Neural crest cell (in vitro differentiated cells): ENCODE data around the gene AURKAIP1. TPM values are rescaled to one million over a fixed set of nuclear protein-coding genes. Genes with fewer than 3 reads are reported as not detected.

Experiments used
- DNase-seq: peaks from one replicate; pipeline ENCODE4 v3.0.0; 2021; ENCODE audit warnings: low read depth, mixed read lengths, low spot score
- H3K27ac Mint-ChIP-seq: one replicate; pipeline ENCODE4 v1.8.0; 2021; ENCODE audit warnings: mild to moderate bottlenecking, mixed read lengths; ENCODE audit not compliant: unreplicated experiment
- H3K27me3 Mint-ChIP-seq: 2 replicates; pipeline ENCODE4 v1.8.0; 2021; ENCODE audit warnings: low read depth, mild to moderate bottlenecking, mixed read lengths
- H3K36me3 Mint-ChIP-seq: 2 replicates; pipeline ENCODE4 v1.8.0; 2021; ENCODE audit warnings: low read depth, mild to moderate bottlenecking, mixed read lengths
- H3K4me1 Mint-ChIP-seq: 2 replicates; pipeline ENCODE4 v1.8.0; 2021; ENCODE audit warnings: mixed read lengths
- H3K4me3 Mint-ChIP-seq: one replicate; pipeline ENCODE4 v1.8.0; 2021; ENCODE audit warnings: mild to moderate bottlenecking, mixed read lengths
- H3K9me3 Mint-ChIP-seq: 2 replicates; pipeline ENCODE4 v1.8.0; 2021; ENCODE audit warnings: mixed read lengths
- total RNA-seq: library from RNA; stranded (reverse); gene quantifications from 2 replicates; pipeline ENCODE4 v1.2.1, GENCODE V29; 2021
- TF ChIP-seq, protein P1 (sequence below): fragments of 200-600 bp; sonication (generic); conservative IDR thresholded peaks from 2 replicates; pipeline ENCODE4 v1.5.0; 2021; ENCODE audit warnings: antibody characterized with exemption, mild to moderate bottlenecking

The AURKAIP1 gene
- total RNA-seq, 1 donor from 2014 or later = 128 TPM

DNA sequence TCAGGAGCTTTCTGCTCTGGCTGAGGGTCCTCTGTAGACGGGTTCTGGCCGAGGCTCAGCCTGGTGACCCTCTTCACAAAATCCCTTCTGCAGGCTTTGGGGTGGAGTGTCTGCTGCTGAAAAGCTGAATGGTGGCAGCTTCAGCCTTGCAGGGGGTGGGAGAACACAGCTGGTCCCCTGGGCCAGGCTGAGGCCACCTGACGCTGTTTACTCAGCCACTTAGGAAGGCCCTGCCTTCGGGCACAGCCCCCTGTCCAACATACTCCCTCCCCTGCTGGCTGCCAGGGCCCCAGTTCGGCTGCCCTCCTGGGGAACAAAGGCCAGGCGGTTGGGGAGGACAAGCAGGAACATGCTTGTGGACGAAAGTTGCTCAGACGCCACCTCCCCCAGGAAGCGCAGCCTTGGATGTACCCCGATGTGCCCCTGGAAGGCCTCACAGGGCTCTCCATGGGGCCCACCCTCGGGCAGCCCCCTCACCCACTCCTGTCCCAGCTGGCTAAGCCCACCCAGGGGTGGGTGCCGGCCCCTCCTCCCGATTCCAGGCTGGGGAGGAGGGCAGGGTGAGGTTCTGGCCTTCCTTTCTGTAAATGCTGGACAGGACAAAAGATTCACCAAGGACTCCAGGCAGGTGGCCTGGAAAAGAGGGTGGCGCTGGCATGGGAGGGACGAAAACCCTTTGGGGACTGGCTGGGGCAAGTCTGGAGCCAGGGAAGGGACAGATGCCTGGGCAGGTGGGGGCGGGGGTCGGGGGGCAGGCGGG is 46.3 kb upstream of the AURKAIP1 start, which contains the start of gene ANKRD65:
ANKRD65 (minus strand) TSS at position 130 of the 760 bp plus-strand sequence. CDS start 271 bp downstream, outside the sequence.
- no peak within 1 kb of the TSS for H3K4me3 Mint-ChIP-seq

DNA sequence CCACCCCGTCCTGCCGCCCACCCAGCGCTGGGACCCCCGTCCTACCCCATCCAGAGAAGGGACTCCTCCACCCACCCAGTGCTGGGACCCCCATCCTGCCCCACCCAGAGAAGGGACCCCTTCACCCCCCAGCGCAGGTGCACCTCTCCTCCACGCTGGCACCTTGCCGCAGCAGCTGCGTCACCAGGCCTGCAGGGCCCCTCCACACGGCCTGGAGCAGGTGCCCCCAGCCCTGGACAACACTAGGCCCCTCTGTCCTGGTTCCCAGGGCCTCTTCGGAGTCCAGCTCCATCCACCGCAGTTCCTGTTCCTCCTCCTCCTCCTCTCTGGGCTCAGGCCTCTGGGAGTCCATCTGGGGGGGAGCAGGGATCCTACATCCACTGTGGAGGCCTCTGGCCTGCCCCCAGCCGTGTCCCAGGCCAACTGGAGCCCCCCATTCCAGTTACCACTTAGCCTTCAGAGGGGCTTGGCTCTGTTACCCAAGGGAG is 45.7 kb upstream of the AURKAIP1 start:
- no peaks in the 10 kb centered on the region for H3K9me3 Mint-ChIP-seq
- peaks cover 28% of the 10 kb centered on the region for H3K4me1 Mint-ChIP-seq
- H3K27me3 Mint-ChIP-seq = peaks cover 11% of the 10 kb centered on the region
- H3K4me3 Mint-ChIP-seq = no peak overlapping the region
- no peak overlapping the region for H3K27ac Mint-ChIP-seq
- TF ChIP-seq, protein P1, sequence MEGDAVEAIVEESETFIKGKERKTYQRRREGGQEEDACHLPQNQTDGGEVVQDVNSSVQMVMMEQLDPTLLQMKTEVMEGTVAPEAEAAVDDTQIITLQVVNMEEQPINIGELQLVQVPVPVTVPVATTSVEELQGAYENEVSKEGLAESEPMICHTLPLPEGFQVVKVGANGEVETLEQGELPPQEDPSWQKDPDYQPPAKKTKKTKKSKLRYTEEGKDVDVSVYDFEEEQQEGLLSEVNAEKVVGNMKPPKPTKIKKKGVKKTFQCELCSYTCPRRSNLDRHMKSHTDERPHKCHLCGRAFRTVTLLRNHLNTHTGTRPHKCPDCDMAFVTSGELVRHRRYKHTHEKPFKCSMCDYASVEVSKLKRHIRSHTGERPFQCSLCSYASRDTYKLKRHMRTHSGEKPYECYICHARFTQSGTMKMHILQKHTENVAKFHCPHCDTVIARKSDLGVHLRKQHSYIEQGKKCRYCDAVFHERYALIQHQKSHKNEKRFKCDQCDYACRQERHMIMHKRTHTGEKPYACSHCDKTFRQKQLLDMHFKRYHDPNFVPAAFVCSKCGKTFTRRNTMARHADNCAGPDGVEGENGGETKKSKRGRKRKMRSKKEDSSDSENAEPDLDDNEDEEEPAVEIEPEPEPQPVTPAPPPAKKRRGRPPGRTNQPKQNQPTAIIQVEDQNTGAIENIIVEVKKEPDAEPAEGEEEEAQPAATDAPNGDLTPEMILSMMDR = no peak
- DNase-seq = no peak
- H3K36me3 Mint-ChIP-seq = no peaks in the 10 kb centered on the region

More for the DNA sequence above, 46.3 kb upstream of the AURKAIP1 start, which contains the start of gene ANKRD65:
- Mint-ChIP-seq H3K9me3 (no peaks in the 10 kb centered on the region), H3K27me3 (peaks cover 11% of the 10 kb centered on the region), H3K27ac (no peak within 1 kb of the TSS), H3K36me3 (no peaks in the 10 kb centered on the region), H3K4me1 (peaks cover 29% of the 10 kb centered on the region)
- TF ChIP-seq, protein P1 = no peak
- no peak for DNase-seq

DNA sequence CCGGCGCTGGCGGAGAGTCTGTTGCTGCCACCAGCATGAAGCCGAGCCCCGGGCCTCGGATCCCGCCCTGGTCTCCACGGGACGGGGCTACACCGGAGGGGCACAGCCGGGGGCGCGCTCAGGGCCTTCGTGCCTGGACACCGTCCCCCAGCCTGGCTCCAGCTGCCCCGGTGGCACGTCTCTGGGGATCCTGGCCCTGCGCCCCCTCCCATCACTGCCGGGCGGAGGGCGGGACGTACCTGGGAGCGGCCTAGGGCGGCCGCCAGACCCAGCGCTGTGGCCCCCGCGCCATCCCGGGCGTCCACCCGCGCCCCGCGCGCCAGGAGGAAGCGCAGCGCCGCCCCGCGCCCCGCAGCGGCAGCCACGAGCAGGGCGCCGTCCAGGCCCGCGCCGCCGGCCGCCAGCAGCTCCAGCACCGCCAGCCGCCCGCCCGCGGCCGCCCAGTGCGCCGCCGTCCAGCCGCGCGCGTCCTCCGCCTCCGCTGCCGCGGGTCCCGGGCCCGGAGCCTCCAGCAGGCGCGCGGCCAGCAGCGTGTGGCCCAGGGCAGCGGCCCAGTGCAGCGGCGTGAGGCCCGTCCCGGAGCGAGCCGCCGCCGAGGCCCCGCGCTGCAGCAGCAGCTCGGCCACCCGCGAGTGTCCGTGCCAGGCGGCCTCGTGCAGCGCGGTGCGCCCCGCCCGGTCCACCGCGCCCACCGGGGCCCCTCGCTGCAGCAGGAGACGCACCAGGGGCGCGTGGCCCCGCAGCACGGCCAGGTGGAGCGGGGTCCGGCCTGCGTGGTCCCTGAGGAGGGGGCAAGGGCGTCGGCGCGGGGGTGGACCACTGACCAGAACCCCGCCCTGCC is 45.0 kb upstream of the AURKAIP1 start:
- H3K36me3 Mint-ChIP-seq = no peaks in the 10 kb centered on the region
- TF ChIP-seq, protein P1 = no peak
- no peaks in the 10 kb centered on the region for H3K9me3 Mint-ChIP-seq
- H3K27me3 Mint-ChIP-seq = peaks cover 11% of the 10 kb centered on the region
- no peak overlapping the region for H3K27ac Mint-ChIP-seq
- no peak for DNase-seq
- peaks cover 28% of the 10 kb centered on the region for H3K4me1 Mint-ChIP-seq
- no peak overlapping the region for H3K4me3 Mint-ChIP-seq

DNA sequence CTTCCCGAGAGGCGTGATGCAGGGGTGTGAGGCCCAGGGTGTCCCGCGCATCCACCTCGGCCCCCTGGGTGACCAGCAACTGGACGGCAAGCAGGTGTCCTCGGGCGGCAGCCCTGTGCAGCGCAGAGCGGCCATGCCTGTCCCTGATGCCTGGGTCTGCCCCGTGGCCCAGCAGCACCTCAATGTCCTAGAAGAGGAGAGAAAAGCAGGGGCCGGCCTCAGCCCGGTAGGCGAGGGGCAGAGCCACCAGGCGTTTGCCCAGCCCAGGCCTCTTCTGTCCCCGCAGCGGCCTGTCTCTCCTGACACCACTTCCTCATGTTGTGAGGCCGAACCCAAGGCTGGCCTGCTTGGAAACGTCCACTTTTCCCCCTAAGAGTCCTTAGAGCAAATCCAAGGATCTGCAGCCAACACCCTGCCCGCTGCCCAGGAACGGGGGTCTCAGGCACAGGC is 44.4 kb upstream of the AURKAIP1 start:
- Mint-ChIP-seq H3K27ac (no peak overlapping the region), H3K4me3 (no peak overlapping the region), H3K9me3 (no peaks in the 10 kb centered on the region), H3K36me3 (no peaks in the 10 kb centered on the region), H3K4me1 (peaks cover 22% of the 10 kb centered on the region), H3K27me3 (peaks cover 5% of the 10 kb centered on the region)
- TF ChIP-seq, protein P1 = no peak
- no peak for DNase-seq
